K562 (cell line): Measurements from ENCODE around the gene CAPN2. TPM values are rescaled to one million over a fixed set of nuclear protein-coding genes. Genes with fewer than 3 reads are reported as not detected.

Source experiments
- PRMT5 ChIP-seq: sonication (generic); formaldehyde crosslinking; IDR thresholded peaks from 2 replicates; pipeline ENCODE4 v1.5.0; 2020; ENCODE audit warnings: missing genetic modification reagents
- RFX5 ChIP-seq: IDR thresholded peaks from 2 replicates; pipeline ENCODE4 v1.6.1; 2011; ENCODE audit warnings: low read depth, mild to moderate bottlenecking, improper control_type of control experiment, low read length
- THRAP3 ChIP-seq: fragments of 450-650 bp; IDR thresholded peaks from 2 replicates; pipeline ENCODE4 v1.6.1; 2016; ENCODE audit warnings: mild to moderate bottlenecking, inconsistent platforms, borderline replicate concordance
- polyA plus RNA-seq, 8 experiments: library from polyadenylated mRNA; depleted of rRNA in 4 of 8; stranded (reverse) in 5 of 8; unstranded in 3 of 8; fragments of >200 nt; fragmentation: Nextera tagmentation in 2 of 8; fragmentation: Illumina TruSeq in 1 of 8; extraction: Ambion mirVana in 2 of 8; extraction: Trizol in 1 of 8; gene quantifications; 2 replicates each; pipeline versions ENCODE4 v1.2.1 to v1.2.3, GENCODE V29; 2011 to 2014; ENCODE audit warnings: inconsistent platforms in 1 of 8, missing spikeins in 1 of 8
- total RNA-seq, 7 experiments: library from RNA; depleted of rRNA in 6 of 7; stranded (reverse); fragments of >200 nt in 6 of 7; fragmentation: Illumina TruSeq in 2 of 7; extraction: Trizol in 2 of 7; gene quantifications; 2 replicates each; pipeline versions ENCODE4 v1.2.1 to v1.2.3, GENCODE V29; 2011 to 2021; ENCODE audit warnings: low replicate concordance in 1 of 7
- TF ChIP-seq, protein P1 (sequence below): sonication (generic); formaldehyde crosslinking; IDR thresholded peaks from 2 replicates; pipeline ENCODE4 v1.8.1; 2023; ENCODE audit warnings: mild to moderate bottlenecking, missing genetic modification reagents
- TF ChIP-seq, protein P2 (sequence below): fragments of 450-650 bp; IDR thresholded peaks from 2 replicates; pipeline ENCODE4 v1.6.1; 2016; ENCODE audit warnings: mild to moderate bottlenecking, moderate library complexity
- TF ChIP-seq, protein P3 (sequence below): fragments of 450-650 bp; IDR thresholded peaks from 2 replicates; pipeline ENCODE4 v1.6.1; 2017; ENCODE audit warnings: antibody characterized with exemption
- TF ChIP-seq, protein P4 (sequence below): fragments of 250-450 bp; sonication (Bioruptor Pico); IDR thresholded peaks from 2 replicates; pipeline ENCODE4 v1.6.1; 2021; ENCODE audit warnings: mild to moderate bottlenecking

Gene CAPN2
- total and polyA plus RNA-seq, 9 of the 15 experiments (the other 6 are each of a cell fraction or from before 2014, with no cell fraction given), result 24.6 to 157 (median 101) TPM

DNA sequence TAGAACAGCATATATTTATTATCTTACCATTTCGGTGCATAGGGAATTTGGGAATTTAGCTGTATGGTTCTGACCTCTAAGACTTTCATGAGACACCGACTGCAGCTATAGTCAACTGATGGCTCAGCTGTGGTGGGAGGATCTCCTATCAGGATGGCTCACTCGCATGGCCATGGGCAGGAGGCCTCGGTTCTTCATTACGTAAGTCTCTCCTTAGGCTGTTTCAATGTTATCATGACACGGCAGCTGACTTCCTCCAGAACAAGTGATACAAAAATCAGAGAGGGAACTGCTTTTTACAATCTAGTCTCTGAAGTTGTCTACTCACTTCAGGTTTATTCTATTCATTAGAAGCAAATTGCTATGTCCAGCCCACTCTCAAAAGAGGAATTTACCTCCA is 33.5 kb upstream of the CAPN2 start (continued):
- TF ChIP-seq THRAP3 (no peak), RFX5 (no peak), PRMT5 (CRISPR knock-in tag) (no peak)
- TF ChIP-seq, protein P1, sequence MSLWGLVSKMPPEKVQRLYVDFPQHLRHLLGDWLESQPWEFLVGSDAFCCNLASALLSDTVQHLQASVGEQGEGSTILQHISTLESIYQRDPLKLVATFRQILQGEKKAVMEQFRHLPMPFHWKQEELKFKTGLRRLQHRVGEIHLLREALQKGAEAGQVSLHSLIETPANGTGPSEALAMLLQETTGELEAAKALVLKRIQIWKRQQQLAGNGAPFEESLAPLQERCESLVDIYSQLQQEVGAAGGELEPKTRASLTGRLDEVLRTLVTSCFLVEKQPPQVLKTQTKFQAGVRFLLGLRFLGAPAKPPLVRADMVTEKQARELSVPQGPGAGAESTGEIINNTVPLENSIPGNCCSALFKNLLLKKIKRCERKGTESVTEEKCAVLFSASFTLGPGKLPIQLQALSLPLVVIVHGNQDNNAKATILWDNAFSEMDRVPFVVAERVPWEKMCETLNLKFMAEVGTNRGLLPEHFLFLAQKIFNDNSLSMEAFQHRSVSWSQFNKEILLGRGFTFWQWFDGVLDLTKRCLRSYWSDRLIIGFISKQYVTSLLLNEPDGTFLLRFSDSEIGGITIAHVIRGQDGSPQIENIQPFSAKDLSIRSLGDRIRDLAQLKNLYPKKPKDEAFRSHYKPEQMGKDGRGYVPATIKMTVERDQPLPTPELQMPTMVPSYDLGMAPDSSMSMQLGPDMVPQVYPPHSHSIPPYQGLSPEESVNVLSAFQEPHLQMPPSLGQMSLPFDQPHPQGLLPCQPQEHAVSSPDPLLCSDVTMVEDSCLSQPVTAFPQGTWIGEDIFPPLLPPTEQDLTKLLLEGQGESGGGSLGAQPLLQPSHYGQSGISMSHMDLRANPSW, result no peak
- TF ChIP-seq, protein P2, sequence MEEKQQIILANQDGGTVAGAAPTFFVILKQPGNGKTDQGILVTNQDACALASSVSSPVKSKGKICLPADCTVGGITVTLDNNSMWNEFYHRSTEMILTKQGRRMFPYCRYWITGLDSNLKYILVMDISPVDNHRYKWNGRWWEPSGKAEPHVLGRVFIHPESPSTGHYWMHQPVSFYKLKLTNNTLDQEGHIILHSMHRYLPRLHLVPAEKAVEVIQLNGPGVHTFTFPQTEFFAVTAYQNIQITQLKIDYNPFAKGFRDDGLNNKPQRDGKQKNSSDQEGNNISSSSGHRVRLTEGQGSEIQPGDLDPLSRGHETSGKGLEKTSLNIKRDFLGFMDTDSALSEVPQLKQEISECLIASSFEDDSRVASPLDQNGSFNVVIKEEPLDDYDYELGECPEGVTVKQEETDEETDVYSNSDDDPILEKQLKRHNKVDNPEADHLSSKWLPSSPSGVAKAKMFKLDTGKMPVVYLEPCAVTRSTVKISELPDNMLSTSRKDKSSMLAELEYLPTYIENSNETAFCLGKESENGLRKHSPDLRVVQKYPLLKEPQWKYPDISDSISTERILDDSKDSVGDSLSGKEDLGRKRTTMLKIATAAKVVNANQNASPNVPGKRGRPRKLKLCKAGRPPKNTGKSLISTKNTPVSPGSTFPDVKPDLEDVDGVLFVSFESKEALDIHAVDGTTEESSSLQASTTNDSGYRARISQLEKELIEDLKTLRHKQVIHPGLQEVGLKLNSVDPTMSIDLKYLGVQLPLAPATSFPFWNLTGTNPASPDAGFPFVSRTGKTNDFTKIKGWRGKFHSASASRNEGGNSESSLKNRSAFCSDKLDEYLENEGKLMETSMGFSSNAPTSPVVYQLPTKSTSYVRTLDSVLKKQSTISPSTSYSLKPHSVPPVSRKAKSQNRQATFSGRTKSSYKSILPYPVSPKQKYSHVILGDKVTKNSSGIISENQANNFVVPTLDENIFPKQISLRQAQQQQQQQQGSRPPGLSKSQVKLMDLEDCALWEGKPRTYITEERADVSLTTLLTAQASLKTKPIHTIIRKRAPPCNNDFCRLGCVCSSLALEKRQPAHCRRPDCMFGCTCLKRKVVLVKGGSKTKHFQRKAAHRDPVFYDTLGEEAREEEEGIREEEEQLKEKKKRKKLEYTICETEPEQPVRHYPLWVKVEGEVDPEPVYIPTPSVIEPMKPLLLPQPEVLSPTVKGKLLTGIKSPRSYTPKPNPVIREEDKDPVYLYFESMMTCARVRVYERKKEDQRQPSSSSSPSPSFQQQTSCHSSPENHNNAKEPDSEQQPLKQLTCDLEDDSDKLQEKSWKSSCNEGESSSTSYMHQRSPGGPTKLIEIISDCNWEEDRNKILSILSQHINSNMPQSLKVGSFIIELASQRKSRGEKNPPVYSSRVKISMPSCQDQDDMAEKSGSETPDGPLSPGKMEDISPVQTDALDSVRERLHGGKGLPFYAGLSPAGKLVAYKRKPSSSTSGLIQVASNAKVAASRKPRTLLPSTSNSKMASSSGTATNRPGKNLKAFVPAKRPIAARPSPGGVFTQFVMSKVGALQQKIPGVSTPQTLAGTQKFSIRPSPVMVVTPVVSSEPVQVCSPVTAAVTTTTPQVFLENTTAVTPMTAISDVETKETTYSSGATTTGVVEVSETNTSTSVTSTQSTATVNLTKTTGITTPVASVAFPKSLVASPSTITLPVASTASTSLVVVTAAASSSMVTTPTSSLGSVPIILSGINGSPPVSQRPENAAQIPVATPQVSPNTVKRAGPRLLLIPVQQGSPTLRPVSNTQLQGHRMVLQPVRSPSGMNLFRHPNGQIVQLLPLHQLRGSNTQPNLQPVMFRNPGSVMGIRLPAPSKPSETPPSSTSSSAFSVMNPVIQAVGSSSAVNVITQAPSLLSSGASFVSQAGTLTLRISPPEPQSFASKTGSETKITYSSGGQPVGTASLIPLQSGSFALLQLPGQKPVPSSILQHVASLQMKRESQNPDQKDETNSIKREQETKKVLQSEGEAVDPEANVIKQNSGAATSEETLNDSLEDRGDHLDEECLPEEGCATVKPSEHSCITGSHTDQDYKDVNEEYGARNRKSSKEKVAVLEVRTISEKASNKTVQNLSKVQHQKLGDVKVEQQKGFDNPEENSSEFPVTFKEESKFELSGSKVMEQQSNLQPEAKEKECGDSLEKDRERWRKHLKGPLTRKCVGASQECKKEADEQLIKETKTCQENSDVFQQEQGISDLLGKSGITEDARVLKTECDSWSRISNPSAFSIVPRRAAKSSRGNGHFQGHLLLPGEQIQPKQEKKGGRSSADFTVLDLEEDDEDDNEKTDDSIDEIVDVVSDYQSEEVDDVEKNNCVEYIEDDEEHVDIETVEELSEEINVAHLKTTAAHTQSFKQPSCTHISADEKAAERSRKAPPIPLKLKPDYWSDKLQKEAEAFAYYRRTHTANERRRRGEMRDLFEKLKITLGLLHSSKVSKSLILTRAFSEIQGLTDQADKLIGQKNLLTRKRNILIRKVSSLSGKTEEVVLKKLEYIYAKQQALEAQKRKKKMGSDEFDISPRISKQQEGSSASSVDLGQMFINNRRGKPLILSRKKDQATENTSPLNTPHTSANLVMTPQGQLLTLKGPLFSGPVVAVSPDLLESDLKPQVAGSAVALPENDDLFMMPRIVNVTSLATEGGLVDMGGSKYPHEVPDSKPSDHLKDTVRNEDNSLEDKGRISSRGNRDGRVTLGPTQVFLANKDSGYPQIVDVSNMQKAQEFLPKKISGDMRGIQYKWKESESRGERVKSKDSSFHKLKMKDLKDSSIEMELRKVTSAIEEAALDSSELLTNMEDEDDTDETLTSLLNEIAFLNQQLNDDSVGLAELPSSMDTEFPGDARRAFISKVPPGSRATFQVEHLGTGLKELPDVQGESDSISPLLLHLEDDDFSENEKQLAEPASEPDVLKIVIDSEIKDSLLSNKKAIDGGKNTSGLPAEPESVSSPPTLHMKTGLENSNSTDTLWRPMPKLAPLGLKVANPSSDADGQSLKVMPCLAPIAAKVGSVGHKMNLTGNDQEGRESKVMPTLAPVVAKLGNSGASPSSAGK, result peak; percentile 62; the same call in 1 of the 2 replicates
- TF ChIP-seq, protein P3, sequence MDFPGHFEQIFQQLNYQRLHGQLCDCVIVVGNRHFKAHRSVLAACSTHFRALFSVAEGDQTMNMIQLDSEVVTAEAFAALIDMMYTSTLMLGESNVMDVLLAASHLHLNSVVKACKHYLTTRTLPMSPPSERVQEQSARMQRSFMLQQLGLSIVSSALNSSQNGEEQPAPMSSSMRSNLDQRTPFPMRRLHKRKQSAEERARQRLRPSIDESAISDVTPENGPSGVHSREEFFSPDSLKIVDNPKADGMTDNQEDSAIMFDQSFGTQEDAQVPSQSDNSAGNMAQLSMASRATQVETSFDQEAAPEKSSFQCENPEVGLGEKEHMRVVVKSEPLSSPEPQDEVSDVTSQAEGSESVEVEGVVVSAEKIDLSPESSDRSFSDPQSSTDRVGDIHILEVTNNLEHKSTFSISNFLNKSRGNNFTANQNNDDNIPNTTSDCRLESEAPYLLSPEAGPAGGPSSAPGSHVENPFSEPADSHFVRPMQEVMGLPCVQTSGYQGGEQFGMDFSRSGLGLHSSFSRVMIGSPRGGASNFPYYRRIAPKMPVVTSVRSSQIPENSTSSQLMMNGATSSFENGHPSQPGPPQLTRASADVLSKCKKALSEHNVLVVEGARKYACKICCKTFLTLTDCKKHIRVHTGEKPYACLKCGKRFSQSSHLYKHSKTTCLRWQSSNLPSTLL, result no peak
- TF ChIP-seq, protein P4, sequence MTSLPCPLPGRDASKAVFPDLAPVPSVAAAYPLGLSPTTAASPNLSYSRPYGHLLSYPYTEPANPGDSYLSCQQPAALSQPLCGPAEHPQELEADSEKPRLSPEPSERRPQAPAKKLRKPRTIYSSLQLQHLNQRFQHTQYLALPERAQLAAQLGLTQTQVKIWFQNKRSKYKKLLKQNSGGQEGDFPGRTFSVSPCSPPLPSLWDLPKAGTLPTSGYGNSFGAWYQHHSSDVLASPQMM (CRISPR knock-in tag), result no peak
